ENCODE results near the gene MDFIC.

MDFIC gene

GRCh38 chr7:114929570-114929969, 7.7 kb downstream of the MDFIC start:
- DNase-seq: no peak

GRCh38 chr7:114930107-114930661, 8.3 kb downstream of the MDFIC start:
- no peak for DNase-seq

GRCh38 chr7:114930829-114931655, 9.1 kb downstream of the MDFIC start:
- DNase-seq: no peak

GRCh38 chr7:114931656-114932011, 9.7 kb downstream of the MDFIC start:
- no peak for DNase-seq

GRCh38 chr7:114932991-114933390, 11.1 kb downstream of the MDFIC start:
- no peak for DNase-seq

- no peak for DNase-seq
These were observed 11.8 kb downstream of the MDFIC start for GRCh38 chr7:114933658-114934057.

- no peak for DNase-seq
These were observed 12.2 kb downstream of the MDFIC start for GRCh38 chr7:114934086-114934485.

GRCh38 chr7:114934713-114935112, 12.8 kb downstream of the MDFIC start:
- DNase-seq: no peak

- DNase-seq: no peak
These were observed 14.6 kb downstream of the MDFIC start for GRCh38 chr7:114936471-114936870.

GRCh38 chr7:114937446-114937845, 15.6 kb downstream of the MDFIC start:
- DNase-seq: no peak

- DNase-seq: no peak
These were observed 16.9 kb downstream of the MDFIC start for GRCh38 chr7:114938785-114939184.

- no peak for DNase-seq
These were observed 17.7 kb downstream of the MDFIC start for GRCh38 chr7:114939484-114940097.

GRCh38 chr7:114940220-114940619, 18.3 kb downstream of the MDFIC start:
- DNase-seq: no peak

- DNase-seq: no peak
These were observed 19.8 kb downstream of the MDFIC start for GRCh38 chr7:114941692-114942091.

- DNase-seq: no peak
These were observed 20.7 kb downstream of the MDFIC start for GRCh38 chr7:114942446-114943175.

GRCh38 chr7:114943530-114943929, 21.6 kb downstream of the MDFIC start:
- no peak for DNase-seq

GRCh38 chr7:114943953-114944744, 22.3 kb downstream of the MDFIC start:
- no peak for DNase-seq

- DNase-seq: no peak
These were observed 23.1 kb downstream of the MDFIC start for GRCh38 chr7:114944745-114945625.

GRCh38 chr7:114949231-114949630, 27.3 kb downstream of the MDFIC start:
- DNase-seq: no peak

- DNase-seq: no peak
These were observed 30.4 kb downstream of the MDFIC start for GRCh38 chr7:114952296-114952695.

GRCh38 chr7:114953724-114954123, 31.8 kb downstream of the MDFIC start:
- DNase-seq: no peak

GRCh38 chr7:114956702-114957101, 34.8 kb downstream of the MDFIC start:
- DNase-seq: no peak

Data from NCI-H2029 treated with DMSO at 0.1 percent for 48 hours (cell line).